Right lung (tissue), 10 donors: ENCODE data around the gene SLCO2A1. TPM values are rescaled to one million over a fixed set of nuclear protein-coding genes. Genes with fewer than 3 reads are reported as not detected.
A peak's percentile ranks its signal among the peaks of the same experiment; 100 is the strongest.
"Not testable (repeated sequence)": the region's sequence is repeated elsewhere in the genome, so short reads cannot be mapped to it uniquely, and the experiment has no call there.

ENCODE experiments used
- DNase-seq, 2 donors: peaks; one replicate each; pipeline ENCODE4 v3.0.0-alpha.2; 2013
- long read RNA-seq, 8 donors: transcript quantifications; one replicate each; lab custom pipeline, GENCODE V29; 2026
- polyA plus RNA-seq, 5 donors: library from polyadenylated mRNA; unstranded; fragments of 120-200 nt; gene quantifications; one replicate each; pipeline versions ENCODE4 v1.2.1 to v1.2.3, GENCODE V29; 2013; ENCODE audit warnings: inconsistent platforms in 1 of 5, low replicate concordance in 1 of 5; ENCODE audit not compliant: insufficient read length in 5 of 5, insufficient read depth in 1 of 5

The SLCO2A1 gene
- polyA plus RNA-seq: 10 to 100 TPM; 32.6 to 61.7 (median 52.8) TPM
- long read RNA-seq, donor 1, full-length matches to known transcripts: 3 of 23 reads
- long read RNA-seq, donor 1, partial matches to known transcripts: 20 of 23 reads
- long read RNA-seq, donor 1, other reads (novel, unspliced or antisense): 0 of 23 reads
- long read RNA-seq, donor 2, full-length matches to known transcripts: 2 of 2 reads
- long read RNA-seq, donor 2, partial matches to known transcripts: 0 of 2 reads
- long read RNA-seq, donor 2, other reads (novel, unspliced or antisense): 0 of 2 reads
- long read RNA-seq, donor 3, full-length matches to known transcripts: 2 of 15 reads
- long read RNA-seq, donor 3, partial matches to known transcripts: 13 of 15 reads
- long read RNA-seq, donor 3, other reads (novel, unspliced or antisense): 0 of 15 reads
- long read RNA-seq, donor 4, full-length matches to known transcripts: 4 of 17 reads
- long read RNA-seq, donor 4, partial matches to known transcripts: 13 of 17 reads
- long read RNA-seq, donor 4, other reads (novel, unspliced or antisense): 0 of 17 reads
- long read RNA-seq, donor 5, full-length matches to known transcripts: 4 of 18 reads
- long read RNA-seq, donor 5, partial matches to known transcripts: 14 of 18 reads
- long read RNA-seq, donor 5, other reads (novel, unspliced or antisense): 0 of 18 reads
- long read RNA-seq, donor 6, full-length matches to known transcripts: 13 of 18 reads
- long read RNA-seq, donor 6, partial matches to known transcripts: 5 of 18 reads
- long read RNA-seq, donor 6, other reads (novel, unspliced or antisense): 0 of 18 reads
- long read RNA-seq, donor 7, full-length matches to known transcripts: 9 of 14 reads
- long read RNA-seq, donor 7, partial matches to known transcripts: 5 of 14 reads
- long read RNA-seq, donor 7, other reads (novel, unspliced or antisense): 0 of 14 reads
- long read RNA-seq, donor 8: 0 reads

GRCh38 chr3:134029734-134030378 lies at the start of gene SLCO2A1:
Gene SLCO2A1 (minus strand): TSS chr3:134029925. CDS start chr3:134029802, 123 bp downstream.
- DNase-seq: peak; percentile 45 to 60

GRCh38 chr3:134079111-134079547 lies 49.4 kb upstream of the SLCO2A1 start:
- no peak for DNase-seq

GRCh38 chr3:134078169-134078831 lies 48.6 kb upstream of the SLCO2A1 start:
- no peak for DNase-seq

- DNase-seq: no peak
These were observed 48.0 kb upstream of the SLCO2A1 start for GRCh38 chr3:134077649-134078161.

- no peak for DNase-seq
These were observed 47.1 kb upstream of the SLCO2A1 start for GRCh38 chr3:134076851-134077250.

- DNase-seq: no peak
These were observed 46.1 kb upstream of the SLCO2A1 start for GRCh38 chr3:134075846-134076245.

- no peak for DNase-seq
These were observed 45.8 kb upstream of the SLCO2A1 start for GRCh38 chr3:134075568-134075825.

GRCh38 chr3:134074790-134075567 lies 45.3 kb upstream of the SLCO2A1 start:
- DNase-seq: no peak

GRCh38 chr3:134074001-134074789 lies 44.5 kb upstream of the SLCO2A1 start:
- DNase-seq: no peak

- no peak for DNase-seq
These were observed 43.8 kb upstream of the SLCO2A1 start for GRCh38 chr3:134073583-134073945.

GRCh38 chr3:134072881-134073582 lies 43.3 kb upstream of the SLCO2A1 start:
- no peak for DNase-seq

- DNase-seq: not testable (repeated sequence)
These were observed 40.6 kb upstream of the SLCO2A1 start for GRCh38 chr3:134070281-134070680.

GRCh38 chr3:134068429-134068828 lies 38.7 kb upstream of the SLCO2A1 start:
- DNase-seq: no peak

GRCh38 chr3:134067531-134068161 lies 37.9 kb upstream of the SLCO2A1 start:
- no peak for DNase-seq

- no peak for DNase-seq
These were observed 37.2 kb upstream of the SLCO2A1 start for GRCh38 chr3:134066651-134067530.

GRCh38 chr3:134066158-134066541 lies 36.4 kb upstream of the SLCO2A1 start:
- DNase-seq: no peak
